GM12801 (cell line): ENCODE data around the gene HOXA13.

Source experiments
- TF ChIP-seq, protein P1 (sequence below): IDR thresholded peaks from one replicate; pipeline ENCODE4 v1.5.1; 2011; ENCODE audit warnings: control low read depth; ENCODE audit not compliant: insufficient read length; ENCODE audit errors: extremely low read depth

HOXA13 gene

DNA sequence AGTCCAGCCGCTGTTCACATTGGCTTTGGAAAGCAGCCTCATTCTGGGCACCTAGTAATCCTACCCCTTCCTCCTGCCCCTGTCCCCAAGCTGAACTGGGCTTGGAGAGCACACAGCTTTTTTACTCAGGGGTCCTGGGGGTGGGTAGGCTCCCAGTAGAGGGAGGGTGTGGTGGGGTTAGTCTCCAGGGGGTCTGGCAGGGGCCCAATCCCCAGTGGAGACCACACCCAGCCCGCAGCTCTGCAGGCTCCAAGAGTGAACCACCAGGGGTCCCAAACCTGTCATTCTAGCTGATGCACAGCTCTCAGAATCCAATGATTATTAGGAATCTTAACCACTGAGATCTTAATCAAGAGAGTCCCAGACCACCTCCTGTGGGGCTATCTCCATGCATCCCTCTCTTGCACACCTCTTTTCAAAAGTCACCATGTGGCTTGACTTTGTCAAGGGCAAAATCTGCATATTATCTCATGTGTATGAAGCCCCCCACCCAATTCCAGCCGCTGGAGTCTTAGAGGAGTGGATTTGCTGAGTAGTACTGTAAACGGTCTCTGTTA, 17.5 kb downstream of the HOXA13 start:
- TF ChIP-seq, protein P1, sequence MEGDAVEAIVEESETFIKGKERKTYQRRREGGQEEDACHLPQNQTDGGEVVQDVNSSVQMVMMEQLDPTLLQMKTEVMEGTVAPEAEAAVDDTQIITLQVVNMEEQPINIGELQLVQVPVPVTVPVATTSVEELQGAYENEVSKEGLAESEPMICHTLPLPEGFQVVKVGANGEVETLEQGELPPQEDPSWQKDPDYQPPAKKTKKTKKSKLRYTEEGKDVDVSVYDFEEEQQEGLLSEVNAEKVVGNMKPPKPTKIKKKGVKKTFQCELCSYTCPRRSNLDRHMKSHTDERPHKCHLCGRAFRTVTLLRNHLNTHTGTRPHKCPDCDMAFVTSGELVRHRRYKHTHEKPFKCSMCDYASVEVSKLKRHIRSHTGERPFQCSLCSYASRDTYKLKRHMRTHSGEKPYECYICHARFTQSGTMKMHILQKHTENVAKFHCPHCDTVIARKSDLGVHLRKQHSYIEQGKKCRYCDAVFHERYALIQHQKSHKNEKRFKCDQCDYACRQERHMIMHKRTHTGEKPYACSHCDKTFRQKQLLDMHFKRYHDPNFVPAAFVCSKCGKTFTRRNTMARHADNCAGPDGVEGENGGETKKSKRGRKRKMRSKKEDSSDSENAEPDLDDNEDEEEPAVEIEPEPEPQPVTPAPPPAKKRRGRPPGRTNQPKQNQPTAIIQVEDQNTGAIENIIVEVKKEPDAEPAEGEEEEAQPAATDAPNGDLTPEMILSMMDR, result no peak

DNA sequence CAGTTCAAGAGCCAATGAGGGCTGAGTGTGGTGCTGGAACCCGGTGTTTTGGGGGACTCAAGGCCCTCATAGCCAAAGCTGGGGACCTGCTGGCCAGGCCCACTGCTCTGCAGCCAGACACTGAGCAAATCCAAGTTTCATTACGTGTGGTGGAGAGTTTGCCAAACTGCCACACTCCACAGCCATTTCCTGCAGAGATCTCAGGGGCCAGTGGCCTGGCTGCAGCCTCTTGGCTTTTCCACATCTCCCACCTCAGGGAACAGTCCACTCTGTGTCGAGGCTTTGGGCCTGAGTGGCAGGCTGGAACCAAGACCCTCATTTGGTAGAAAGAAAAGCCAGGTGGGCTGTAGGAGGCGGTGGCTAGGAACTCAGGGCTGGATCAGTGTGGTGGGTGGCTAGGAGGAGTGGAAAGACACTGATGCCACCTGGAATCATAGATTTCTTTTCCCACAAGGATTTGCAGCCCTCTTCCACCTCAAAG, 18.1 kb downstream of the HOXA13 start:
- TF ChIP-seq, protein P1, result no peak

DNA sequence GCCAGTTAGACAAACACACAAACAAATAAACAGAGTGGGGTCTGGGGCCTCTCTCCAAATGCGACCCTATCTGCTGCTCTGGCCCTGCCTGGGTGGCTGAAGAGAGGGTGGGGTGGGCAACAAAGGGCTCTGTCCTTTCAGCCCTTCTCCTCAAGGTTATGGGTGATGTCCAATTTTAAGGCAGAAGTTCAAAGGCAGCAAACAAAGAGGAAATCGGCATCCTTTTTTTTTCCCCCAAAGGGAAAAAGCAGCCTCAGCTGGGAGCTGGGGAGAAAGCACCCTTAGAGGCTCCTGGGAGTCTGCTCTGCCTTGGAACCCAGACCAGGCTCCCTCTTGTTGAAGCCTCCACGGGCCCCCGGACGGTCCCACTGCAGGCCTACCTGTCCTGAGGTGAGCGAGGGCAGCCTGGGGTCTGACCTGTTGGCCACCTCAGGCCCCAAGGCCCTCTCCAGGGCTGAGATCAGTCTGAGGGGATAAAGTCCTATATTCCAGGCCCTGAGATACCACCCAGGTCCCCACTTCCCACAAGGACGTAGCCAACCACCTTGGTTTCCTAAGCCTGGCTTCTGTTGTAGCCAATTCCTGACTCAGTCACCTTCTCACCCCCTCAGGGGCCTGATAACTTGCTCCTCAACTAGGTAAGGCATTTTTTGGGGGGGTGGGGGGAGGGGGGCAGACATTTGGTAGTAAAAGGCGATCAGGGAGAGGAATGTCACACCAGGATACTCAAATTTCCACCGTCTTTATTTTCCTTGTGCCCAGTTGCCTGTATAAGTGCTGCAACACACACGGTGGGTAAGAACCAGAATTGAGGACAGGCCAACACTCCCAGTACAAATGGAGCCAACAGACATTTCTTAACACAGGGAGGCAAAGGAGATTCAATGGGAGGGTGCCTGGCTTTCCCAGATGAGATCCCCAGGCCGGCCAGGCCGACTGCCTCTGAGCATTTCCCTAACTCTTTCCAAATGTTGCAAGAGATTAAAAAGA, 19.2 kb downstream of the HOXA13 start:
- TF ChIP-seq, protein P1, result no peak

DNA sequence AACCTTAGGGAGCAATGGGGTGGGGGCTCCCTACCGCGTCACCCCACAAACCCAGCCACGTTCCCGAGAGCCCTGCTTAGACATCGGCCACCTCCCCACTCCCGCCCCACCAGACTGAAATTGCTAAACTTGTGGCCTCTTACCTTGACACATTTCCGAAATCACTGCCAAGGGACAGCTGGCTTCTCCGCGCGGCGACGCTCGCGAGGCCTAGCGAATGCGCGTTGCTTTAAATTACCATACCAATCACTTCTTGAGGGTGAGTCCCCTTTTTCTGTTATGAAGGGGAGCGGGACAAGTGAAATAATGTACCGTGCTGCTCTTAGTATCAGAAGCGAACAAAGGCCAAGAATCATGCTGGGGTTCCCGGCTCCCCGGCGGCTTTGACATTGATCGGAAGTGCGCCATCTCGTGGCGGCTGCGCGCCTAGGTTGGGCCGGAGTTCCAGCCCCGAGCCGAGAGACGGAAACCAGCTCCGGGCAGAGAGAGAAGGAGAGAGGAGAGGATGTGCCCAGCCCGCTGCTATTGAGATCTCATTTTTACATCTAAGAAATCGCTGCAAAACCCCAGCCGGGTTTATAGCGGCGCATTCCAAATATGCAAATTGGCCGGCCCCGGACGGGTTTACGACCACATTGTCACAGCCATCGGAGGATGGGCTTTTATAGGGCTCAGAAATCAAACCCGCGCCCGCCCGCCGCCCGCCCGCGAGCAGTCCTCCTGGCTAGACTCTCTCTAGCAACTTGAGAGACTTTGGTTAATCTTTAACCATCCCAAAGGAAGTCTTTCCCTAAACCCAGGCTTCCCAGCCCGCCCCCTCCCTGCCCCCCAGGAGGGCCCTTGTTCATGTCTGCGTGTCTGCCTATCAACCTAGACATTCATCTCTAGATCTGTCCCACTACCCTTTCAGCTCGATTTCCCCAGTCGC, 20.1 kb downstream of the HOXA13 start:
- TF ChIP-seq, protein P1, result no peak

DNA sequence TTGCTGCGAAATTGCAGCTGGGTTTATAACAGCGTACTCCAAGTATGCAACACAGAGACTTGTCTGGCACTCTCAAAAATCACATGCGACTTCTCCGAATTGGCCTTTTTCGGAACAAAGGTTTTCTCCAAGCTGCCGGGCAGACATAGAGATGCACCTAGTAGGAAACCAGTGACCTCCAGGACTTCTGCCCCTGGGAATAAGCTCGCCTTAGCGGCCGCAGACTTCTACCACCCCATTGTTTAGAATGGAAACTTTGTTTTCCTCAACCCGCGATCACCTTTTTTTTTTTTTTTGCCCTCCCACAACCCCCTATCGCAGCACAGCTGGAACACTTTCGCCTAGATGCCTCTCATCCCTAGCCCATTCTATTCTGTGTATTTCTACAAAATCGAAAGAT, 20.9 kb downstream of the HOXA13 start:
- TF ChIP-seq, protein P1, result no peak

DNA sequence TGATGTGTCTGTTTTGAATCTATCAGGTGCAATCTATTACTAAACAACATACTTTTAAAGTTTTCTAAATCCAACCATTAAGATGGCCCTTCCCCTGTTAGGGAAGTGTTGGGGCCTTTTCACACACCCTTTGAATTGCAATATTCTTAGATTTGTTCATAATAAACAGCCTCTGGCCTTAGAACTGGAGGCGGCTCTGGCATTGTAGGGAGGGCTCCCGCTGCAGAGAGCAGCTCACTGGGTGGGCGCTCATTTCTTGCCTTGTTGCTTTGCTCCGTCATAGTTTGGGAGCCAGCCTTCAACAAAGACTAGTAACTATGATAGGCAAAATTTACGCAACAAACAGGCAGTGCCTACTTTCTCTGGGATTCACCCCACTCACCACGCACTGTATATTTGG, 21.5 kb downstream of the HOXA13 start:
- TF ChIP-seq, protein P1, result no peak
